GM18909 (cell line): ENCODE measurements around the gene NTF3.
"Not testable (repeated sequence)": the region's sequence is repeated elsewhere in the genome, so short reads cannot be mapped to it uniquely, and the experiment has no call there.

Experiments
- ATAC-seq: cut with Tn5 transposase; IDR thresholded peaks from one replicate; pipeline ENCODE4 v1.9.1; 2021; ENCODE audit warnings: mild to moderate bottlenecking; ENCODE audit not compliant: unreplicated experiment, poor library complexity

NTF3 gene

GRCh38 chr12:5524116-5524768 is 92.3 kb downstream of the NTF3 start:
- no peak for ATAC-seq

GRCh38 chr12:5524769-5525436 is 93.0 kb downstream of the NTF3 start:
- no peak for ATAC-seq

GRCh38 chr12:5525783-5526367 is 94.0 kb downstream of the NTF3 start:
- ATAC-seq: no peak

GRCh38 chr12:5533368-5533767 is 101.5 kb downstream of the NTF3 start:
- ATAC-seq: no peak

GRCh38 chr12:5534426-5535199 is 102.7 kb downstream of the NTF3 start:
- no peak for ATAC-seq

- no peak for ATAC-seq
Measured at GRCh38 chr12:5535541-5535940, 103.6 kb downstream of the NTF3 start.

- ATAC-seq: not testable (repeated sequence)
Measured at GRCh38 chr12:5537026-5537615, 105.2 kb downstream of the NTF3 start.

GRCh38 chr12:5537771-5538170 is 105.9 kb downstream of the NTF3 start:
- ATAC-seq: no peak
